IPS-18a (cell line): ENCODE measurements around the gene TTC28.

Source experiments
- H3K27ac ChIP-seq: one replicate; pipeline ENCODE4 v1.5.1; 2013; ENCODE audit warnings: low read length
- H3K27me3 ChIP-seq: one replicate; pipeline ENCODE4 v1.6.1; 2013; ENCODE audit warnings: mild to moderate bottlenecking, low read length; ENCODE audit not compliant: control insufficient read depth, insufficient read depth
- H3K36me3 ChIP-seq: one replicate; pipeline ENCODE4 v1.6.1; 2013; ENCODE audit warnings: low read depth, low read length; ENCODE audit not compliant: control insufficient read depth
- H3K4me1 ChIP-seq: one replicate; pipeline ENCODE4 v1.6.1; 2013; ENCODE audit warnings: low read depth, low read length; ENCODE audit not compliant: control insufficient read depth
- H3K4me3 ChIP-seq: one replicate; pipeline ENCODE4 v1.5.1; 2013; ENCODE audit warnings: low read length
- H3K9ac ChIP-seq: one replicate; pipeline ENCODE4 v1.6.1; 2013; ENCODE audit warnings: mild to moderate bottlenecking, low read length, moderate library complexity
- H3K9me3 ChIP-seq: one replicate; pipeline ENCODE4 v1.6.1; 2013; ENCODE audit warnings: low read depth, low read length; ENCODE audit not compliant: control insufficient read depth

The TTC28 gene

GRCh38 chr22:28410050-28410816, 269.4 kb downstream of the TTC28 start:
- Histone ChIP-seq H3K9me3 (no peaks in the 10 kb centered on the region), H3K4me3 (no peak overlapping the region), H3K36me3 (no peaks in the 10 kb centered on the region), H3K4me1 (peaks cover 6% of the 10 kb centered on the region), H3K27me3 (no peaks in the 10 kb centered on the region), H3K9ac (no peak overlapping the region), H3K27ac (no peak overlapping the region)

GRCh38 chr22:28408709-28409108, 270.9 kb downstream of the TTC28 start:
- Histone ChIP-seq H3K36me3 (no peaks in the 10 kb centered on the region), H3K4me3 (no peak overlapping the region)

GRCh38 chr22:28407645-28408044, 272.0 kb downstream of the TTC28 start:
- Histone ChIP-seq H3K9me3 (no peaks in the 10 kb centered on the region), H3K27ac (no peak overlapping the region), H3K4me1 (peaks cover 6% of the 10 kb centered on the region), H3K27me3 (no peaks in the 10 kb centered on the region), H3K9ac (no peak overlapping the region), H3K36me3 (no peaks in the 10 kb centered on the region), H3K4me3 (no peak overlapping the region)

More at GRCh38 chr22:28408709-28409108, 270.9 kb downstream of the TTC28 start:
- no peak overlapping the region for H3K27ac ChIP-seq
- no peak overlapping the region for H3K9ac ChIP-seq
- H3K4me1 ChIP-seq, result peaks cover 6% of the 10 kb centered on the region
- H3K9me3 ChIP-seq, result no peaks in the 10 kb centered on the region
- H3K27me3 ChIP-seq, result no peaks in the 10 kb centered on the region

- no peak overlapping the region for H3K9ac ChIP-seq
- peaks cover 6% of the 10 kb centered on the region for H3K4me1 ChIP-seq
- no peaks in the 10 kb centered on the region for H3K27me3 ChIP-seq
- H3K27ac ChIP-seq, result no peak overlapping the region
- no peaks in the 10 kb centered on the region for H3K36me3 ChIP-seq
- H3K9me3 ChIP-seq, result no peaks in the 10 kb centered on the region
- H3K4me3 ChIP-seq, result no peak overlapping the region
These were observed 273.4 kb downstream of the TTC28 start for GRCh38 chr22:28406246-28406645.

GRCh38 chr22:28405588-28405987, 274.1 kb downstream of the TTC28 start:
- Histone ChIP-seq H3K27me3 (no peaks in the 10 kb centered on the region), H3K4me3 (no peak overlapping the region), H3K36me3 (no peaks in the 10 kb centered on the region), H3K9ac (no peak overlapping the region), H3K4me1 (peaks cover 6% of the 10 kb centered on the region), H3K27ac (no peak overlapping the region), H3K9me3 (no peaks in the 10 kb centered on the region)

- no peaks in the 10 kb centered on the region for H3K9me3 ChIP-seq
- no peaks in the 10 kb centered on the region for H3K27me3 ChIP-seq
- no peaks in the 10 kb centered on the region for H3K36me3 ChIP-seq
- H3K27ac ChIP-seq, result no peak overlapping the region
- no peak overlapping the region for H3K4me3 ChIP-seq
- H3K4me1 ChIP-seq, result no peaks in the 10 kb centered on the region
- no peak overlapping the region for H3K9ac ChIP-seq
These were observed 277.1 kb downstream of the TTC28 start for GRCh38 chr22:28402539-28402938.

- Histone ChIP-seq H3K27ac (no peak overlapping the region), H3K4me1 (no peaks in the 10 kb centered on the region), H3K36me3 (no peaks in the 10 kb centered on the region), H3K4me3 (no peak overlapping the region), H3K27me3 (no peaks in the 10 kb centered on the region), H3K9ac (no peak overlapping the region), H3K9me3 (no peaks in the 10 kb centered on the region)
These were observed 277.6 kb downstream of the TTC28 start for GRCh38 chr22:28402060-28402459.

- Histone ChIP-seq H3K9me3 (no peaks in the 10 kb centered on the region), H3K9ac (no peak overlapping the region), H3K4me1 (no peaks in the 10 kb centered on the region), H3K4me3 (no peak overlapping the region), H3K27me3 (no peaks in the 10 kb centered on the region), H3K36me3 (no peaks in the 10 kb centered on the region), H3K27ac (no peak overlapping the region)
These were observed 280.7 kb downstream of the TTC28 start for GRCh38 chr22:28398981-28399380.

GRCh38 chr22:28398355-28398754, 281.3 kb downstream of the TTC28 start:
- H3K9ac ChIP-seq, result no peak overlapping the region
- no peaks in the 10 kb centered on the region for H3K4me1 ChIP-seq
- H3K27me3 ChIP-seq, result no peaks in the 10 kb centered on the region
- H3K9me3 ChIP-seq, result no peaks in the 10 kb centered on the region
- H3K4me3 ChIP-seq, result no peak overlapping the region
- H3K27ac ChIP-seq, result no peak overlapping the region
- H3K36me3 ChIP-seq, result no peaks in the 10 kb centered on the region

- no peak overlapping the region for H3K4me3 ChIP-seq
- no peaks in the 10 kb centered on the region for H3K27me3 ChIP-seq
- no peaks in the 10 kb centered on the region for H3K36me3 ChIP-seq
- no peaks in the 10 kb centered on the region for H3K4me1 ChIP-seq
- peaks cover 3% of the 10 kb centered on the region for H3K9me3 ChIP-seq
- H3K9ac ChIP-seq, result no peak overlapping the region
- H3K27ac ChIP-seq, result no peak overlapping the region
These were observed 282.3 kb downstream of the TTC28 start for GRCh38 chr22:28397306-28397705.

- no peaks in the 10 kb centered on the region for H3K4me1 ChIP-seq
- no peak overlapping the region for H3K4me3 ChIP-seq
- peaks cover 3% of the 10 kb centered on the region for H3K9me3 ChIP-seq
- H3K27me3 ChIP-seq, result no peaks in the 10 kb centered on the region
- H3K9ac ChIP-seq, result no peak overlapping the region
- no peaks in the 10 kb centered on the region for H3K36me3 ChIP-seq
- no peak overlapping the region for H3K27ac ChIP-seq
These were observed 283.5 kb downstream of the TTC28 start for GRCh38 chr22:28395920-28396753.
